HEK293 (cell line): ENCODE data around the gene HOXD9.

ENCODE experiments used
- CTCF ChIA-PET: fragments of 350-600 bp; formaldehyde crosslinking; extraction: SDS; loops from one replicate; lab custom pipeline; 2021; ENCODE audit warnings: antibody characterized with exemption; lab: Yijun Ruan, JAX
- POLR2A ChIA-PET: fragments of 300-600 bp; formaldehyde crosslinking; extraction: SDS; loops from one replicate; lab custom pipeline; 2020; ENCODE audit warnings: antibody characterized with exemption, inconsistent platforms; lab: Yijun Ruan, JAX
- H3K27ac ChIP-seq: fragments of 200-500 bp; sonication (Bioruptor generic); 2 replicates; pipeline ENCODE4 v1.5.1; 2014; ENCODE audit warnings: low read depth, low read length, control low read depth, inconsistent platforms; ENCODE audit errors: extremely low read depth
- H3K36me3 ChIP-seq, 2 experiments: fragments of 200-500 bp in 1 of 2; sonication (Bioruptor generic) in 1 of 2; 1 replicate in 1 of 2; 2 replicates in 1 of 2; pipeline ENCODE4 v1.5.1; 2014 to 2017; ENCODE audit warnings: inconsistent platforms in 2 of 2, low read length in 2 of 2; ENCODE audit not compliant: control insufficient read depth in 2 of 2, insufficient read depth in 1 of 2
- H3K4me1 ChIP-seq: fragments of 200-500 bp; sonication (Bioruptor generic); 2 replicates; pipeline ENCODE4 v1.5.1; 2014; ENCODE audit warnings: mild to moderate bottlenecking, low read length, inconsistent platforms; ENCODE audit not compliant: control insufficient read depth, insufficient read depth
- H3K4me3 ChIP-seq: 2 replicates; pipeline ENCODE4 v1.5.1; 2011; ENCODE audit warnings: low read depth, mild to moderate bottlenecking, control low read depth, low read length, moderate library complexity
- H3K9me3 ChIP-seq: fragments of 200-500 bp; sonication (Bioruptor generic); 2 replicates; pipeline ENCODE4 v1.5.1; 2014; ENCODE audit warnings: low read depth, low read length, inconsistent platforms; ENCODE audit not compliant: control insufficient read depth, insufficient read depth
- GLI4 ChIP-seq: fragments of 450-650 bp; formaldehyde crosslinking; IDR thresholded peaks from 2 replicates; pipeline ENCODE4 v1.5.1; 2016; ENCODE audit warnings: missing biosample characterization, missing genetic modification characterization
- KLF16 ChIP-seq: fragments of 450-650 bp; formaldehyde crosslinking; IDR thresholded peaks from 2 replicates; pipeline ENCODE4 v1.5.1; 2017; ENCODE audit warnings: missing biosample characterization, missing genetic modification characterization
- MZF1 ChIP-seq: fragments of 450-650 bp; formaldehyde crosslinking; IDR thresholded peaks from 2 replicates; pipeline ENCODE4 v1.5.1; 2017; ENCODE audit warnings: missing biosample characterization, missing genetic modification characterization, borderline replicate concordance
- RBAK ChIP-seq: fragments of 450-650 bp; formaldehyde crosslinking; IDR thresholded peaks from 2 replicates; pipeline ENCODE4 v1.5.1; 2016; ENCODE audit warnings: missing biosample characterization, missing genetic modification characterization
- SCRT2 ChIP-seq: fragments of 450-650 bp; formaldehyde crosslinking; IDR thresholded peaks from 2 replicates; pipeline ENCODE4 v1.5.1; 2016; ENCODE audit warnings: missing biosample characterization, missing genetic modification characterization
- SP2 ChIP-seq: fragments of 450-650 bp; formaldehyde crosslinking; IDR thresholded peaks from 2 replicates; pipeline ENCODE4 v1.5.1; 2016; ENCODE audit warnings: missing biosample characterization, missing genetic modification characterization
- SP3 ChIP-seq: fragments of 450-650 bp; formaldehyde crosslinking; IDR thresholded peaks from 2 replicates; pipeline ENCODE4 v1.5.1; 2016; ENCODE audit warnings: missing biosample characterization, missing genetic modification characterization
- TRIM28 ChIP-seq: IDR thresholded peaks from 2 replicates; pipeline ENCODE4 v1.6.1; 2011; ENCODE audit warnings: low read length, control low read depth, borderline replicate concordance
- ZBTB26 ChIP-seq: fragments of 450-650 bp; formaldehyde crosslinking; optimal IDR thresholded peaks from 2 replicates; pipeline ENCODE3; 2016; ENCODE audit warnings: missing biosample characterization, mild to moderate bottlenecking, missing genetic modification characterization
- ZFP69B ChIP-seq: fragments of 450-650 bp; formaldehyde crosslinking; IDR thresholded peaks from 2 replicates; pipeline ENCODE4 v1.5.1; 2016; ENCODE audit warnings: missing biosample characterization, missing genetic modification characterization
- ZNF121 ChIP-seq: fragments of 450-650 bp; formaldehyde crosslinking; IDR thresholded peaks from 2 replicates; pipeline ENCODE4 v1.5.1; 2016; ENCODE audit warnings: missing biosample characterization, missing genetic modification characterization
- ZNF169 ChIP-seq: fragments of 450-650 bp; formaldehyde crosslinking; IDR thresholded peaks from 2 replicates; pipeline ENCODE4 v1.5.1; 2016; ENCODE audit warnings: missing biosample characterization, missing genetic modification characterization
- ZNF239 ChIP-seq: fragments of 450-650 bp; formaldehyde crosslinking; IDR thresholded peaks from 2 replicates; pipeline ENCODE4 v1.5.1; 2016; ENCODE audit warnings: missing biosample characterization, missing genetic modification characterization
- ZNF24 ChIP-seq: fragments of 450-650 bp; formaldehyde crosslinking; IDR thresholded peaks from 2 replicates; pipeline ENCODE4 v1.5.1; 2016; ENCODE audit warnings: missing biosample characterization, missing genetic modification characterization
- ZNF280D ChIP-seq: fragments of 450-650 bp; formaldehyde crosslinking; IDR thresholded peaks from 2 replicates; pipeline ENCODE4 v1.5.1; 2016; ENCODE audit warnings: missing biosample characterization, missing genetic modification characterization
- ZNF292 ChIP-seq: fragments of 450-650 bp; formaldehyde crosslinking; IDR thresholded peaks from 2 replicates; pipeline ENCODE4 v1.5.1; 2016; ENCODE audit warnings: low read depth, missing biosample characterization, missing genetic modification characterization, borderline replicate concordance
- ZNF501 ChIP-seq: fragments of 450-650 bp; formaldehyde crosslinking; IDR thresholded peaks from 2 replicates; pipeline ENCODE4 v1.5.1; 2016; ENCODE audit warnings: missing biosample characterization, missing genetic modification characterization
- ZNF596 ChIP-seq: fragments of 450-650 bp; IDR thresholded peaks from 2 replicates; pipeline ENCODE4 v1.5.0; 2018; ENCODE audit warnings: missing biosample characterization, mild to moderate bottlenecking, missing genetic modification characterization, moderate library complexity
- ZNF830 ChIP-seq: fragments of 450-650 bp; IDR thresholded peaks from 2 replicates; pipeline ENCODE4 v1.5.0; 2018; ENCODE audit warnings: missing biosample characterization, missing genetic modification characterization, low read depth, mild to moderate bottlenecking, moderate library complexity
- TF ChIP-seq, protein P1 (sequence below): fragments of 450-650 bp; formaldehyde crosslinking; IDR thresholded peaks from 2 replicates; pipeline ENCODE4 v1.5.1; 2016; ENCODE audit warnings: missing biosample characterization, missing genetic modification characterization
- TF ChIP-seq, protein P2 (sequence below): sonication (generic); formaldehyde crosslinking; IDR thresholded peaks from 2 replicates; pipeline ENCODE4 v1.8.1; 2022; ENCODE audit warnings: mild to moderate bottlenecking, moderate library complexity, missing genetic modification reagents
- TF ChIP-seq, protein P3 (sequence below): fragments of 450-650 bp; formaldehyde crosslinking; IDR thresholded peaks from 2 replicates; pipeline ENCODE4 v1.5.1; 2017; ENCODE audit warnings: missing biosample characterization, mild to moderate bottlenecking, missing genetic modification characterization, moderate library complexity

The HOXD9 gene

GRCh38 chr2:176148751-176149421 lies 26.4 kb downstream of the HOXD9 start (continued):
- TF ChIP-seq, protein P1, sequence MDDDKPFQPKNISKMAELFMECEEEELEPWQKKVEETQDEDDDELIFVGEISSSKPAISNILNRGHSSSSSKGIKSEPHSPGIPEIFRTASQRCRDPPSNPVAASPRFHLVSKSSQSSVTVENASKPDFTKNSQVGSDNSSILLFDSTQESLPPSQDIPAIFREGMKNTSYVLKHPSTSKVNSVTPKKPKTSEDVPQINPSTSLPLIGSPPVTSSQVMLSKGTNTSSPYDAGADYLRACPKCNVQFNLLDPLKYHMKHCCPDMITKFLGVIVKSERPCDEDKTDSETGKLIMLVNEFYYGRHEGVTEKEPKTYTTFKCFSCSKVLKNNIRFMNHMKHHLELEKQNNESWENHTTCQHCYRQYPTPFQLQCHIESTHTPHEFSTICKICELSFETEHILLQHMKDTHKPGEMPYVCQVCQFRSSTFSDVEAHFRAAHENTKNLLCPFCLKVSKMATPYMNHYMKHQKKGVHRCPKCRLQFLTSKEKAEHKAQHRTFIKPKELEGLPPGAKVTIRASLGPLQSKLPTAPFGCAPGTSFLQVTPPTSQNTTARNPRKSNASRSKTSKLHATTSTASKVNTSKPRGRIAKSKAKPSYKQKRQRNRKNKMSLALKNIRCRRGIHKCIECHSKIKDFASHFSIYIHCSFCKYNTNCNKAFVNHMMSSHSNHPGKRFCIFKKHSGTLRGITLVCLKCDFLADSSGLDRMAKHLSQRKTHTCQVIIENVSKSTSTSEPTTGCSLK (tag by site-specific recombination), result no peak
- TF ChIP-seq, all 188 proteins: peak for 0

GRCh38 chr2:176149481-176149938 lies 27.0 kb downstream of the HOXD9 start:
- CTCF ChIA-PET, result interaction anchor here (3.2 kb wide), 1 partner anchor 9 kb away, joined by 16 read pairs; no protein-coding TSS in a partner anchor

DNA sequence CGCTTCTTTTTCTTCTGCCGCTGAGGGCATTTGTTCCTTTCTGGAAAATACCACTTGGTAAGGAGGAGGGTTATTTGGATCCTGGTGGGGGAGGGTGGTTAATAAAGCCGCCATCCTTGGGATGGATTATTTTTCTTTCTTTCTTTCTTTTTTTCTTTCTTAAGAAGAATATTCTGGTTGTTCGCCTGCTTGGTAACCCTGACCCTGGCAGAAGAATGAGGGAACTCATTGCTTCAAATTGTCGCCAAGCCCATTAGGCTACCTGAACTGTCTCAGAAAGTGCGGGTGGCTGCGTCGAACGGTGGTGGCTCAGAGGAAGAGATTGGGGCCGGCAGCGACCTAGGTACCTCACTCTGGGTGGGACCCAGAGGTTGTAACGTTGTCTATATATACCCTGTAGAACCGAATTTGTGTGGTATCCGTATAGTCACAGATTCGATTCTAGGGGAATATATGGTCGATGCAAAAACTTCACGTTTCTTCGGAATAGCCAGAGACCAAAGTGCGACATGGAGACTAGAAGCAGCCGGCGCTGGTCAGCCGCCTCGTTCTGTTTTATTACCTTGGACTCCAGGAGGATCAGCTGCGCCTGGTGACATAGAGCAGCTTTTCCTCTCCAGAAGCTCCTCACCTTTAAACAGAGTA lies 27.5 kb downstream of the HOXD9 start:
- ChIA-PET CTCF (interaction anchor here (2.4 to 3.2 kb wide), 2 partner anchors 9 to 305 kb away, joined by 10 to 16 read pairs; no protein-coding TSS in a partner anchor), POLR2A (no interaction called here)
- no peaks in the 10 kb centered on the region for H3K9me3 ChIP-seq
- H3K4me3 ChIP-seq, result no peak overlapping the region
- TF ChIP-seq ZNF596 (tag by site-specific recombination) (peak; percentile 74; the same call in 1 of the 2 replicates), ZNF280D (no peak)
- TF ChIP-seq, all 188 proteins: peak for 1
- Histone ChIP-seq H3K4me1 (peaks cover 23% of the 10 kb centered on the region), H3K36me3 (peaks cover 0 to 45% of the 10 kb centered on the region in 2 experiments; a peak in 1 of 3 replicates), H3K27ac (no peak overlapping the region)

More at GRCh38 chr2:176149481-176149938, 27.0 kb downstream of the HOXD9 start:
- Histone ChIP-seq H3K27ac (no peak overlapping the region), H3K4me1 (peaks cover 23% of the 10 kb centered on the region), H3K36me3 (peaks cover 0 to 39% of the 10 kb centered on the region in 2 experiments; a peak in 1 of 3 replicates), H3K4me3 (no peak overlapping the region)
- POLR2A ChIA-PET, result no interaction called here
- no peak for TF ChIP-seq ZNF501 (tag by site-specific recombination)
- no peak for TF ChIP-seq ZNF24 (tag by site-specific recombination)
- TF ChIP-seq SCRT2, result no peak
- no peak for TF ChIP-seq ZFP69B
- no peak for TF ChIP-seq ZNF121 (tag by site-specific recombination)
- TF ChIP-seq, protein P2, sequence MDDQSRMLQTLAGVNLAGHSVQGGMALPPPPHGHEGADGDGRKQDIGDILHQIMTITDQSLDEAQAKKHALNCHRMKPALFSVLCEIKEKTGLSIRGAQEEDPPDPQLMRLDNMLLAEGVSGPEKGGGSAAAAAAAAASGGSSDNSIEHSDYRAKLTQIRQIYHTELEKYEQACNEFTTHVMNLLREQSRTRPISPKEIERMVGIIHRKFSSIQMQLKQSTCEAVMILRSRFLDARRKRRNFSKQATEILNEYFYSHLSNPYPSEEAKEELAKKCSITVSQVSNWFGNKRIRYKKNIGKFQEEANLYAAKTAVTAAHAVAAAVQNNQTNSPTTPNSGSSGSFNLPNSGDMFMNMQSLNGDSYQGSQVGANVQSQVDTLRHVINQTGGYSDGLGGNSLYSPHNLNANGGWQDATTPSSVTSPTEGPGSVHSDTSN (CRISPR knock-in tag), result no peak
- no peak for TF ChIP-seq ZNF169 (tag by site-specific recombination)
- no peak for TF ChIP-seq ZNF292 (tag by site-specific recombination)
- TF ChIP-seq MZF1 (tag by site-specific recombination), result no peak
- TF ChIP-seq, protein P3, sequence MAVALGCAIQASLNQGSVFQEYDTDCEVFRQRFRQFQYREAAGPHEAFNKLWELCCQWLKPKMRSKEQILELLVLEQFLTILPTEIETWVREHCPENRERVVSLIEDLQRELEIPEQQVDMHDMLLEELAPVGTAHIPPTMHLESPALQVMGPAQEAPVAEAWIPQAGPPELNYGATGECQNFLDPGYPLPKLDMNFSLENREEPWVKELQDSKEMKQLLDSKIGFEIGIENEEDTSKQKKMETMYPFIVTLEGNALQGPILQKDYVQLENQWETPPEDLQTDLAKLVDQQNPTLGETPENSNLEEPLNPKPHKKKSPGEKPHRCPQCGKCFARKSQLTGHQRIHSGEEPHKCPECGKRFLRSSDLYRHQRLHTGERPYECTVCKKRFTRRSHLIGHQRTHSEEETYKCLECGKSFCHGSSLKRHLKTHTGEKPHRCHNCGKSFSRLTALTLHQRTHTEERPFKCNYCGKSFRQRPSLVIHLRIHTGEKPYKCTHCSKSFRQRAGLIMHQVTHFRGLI (tag by site-specific recombination), result no peak
- no peak for TF ChIP-seq ZNF830 (tag by site-specific recombination)
- TF ChIP-seq SP3, result no peak
- TF ChIP-seq ZBTB26 (tag by site-specific recombination), result no peak
- TF ChIP-seq TRIM28, result no peak
- TF ChIP-seq ZNF239, result no peak
- no peak for TF ChIP-seq GLI4
- no peak for TF ChIP-seq KLF16
- no peak for TF ChIP-seq SP2
- no peak for TF ChIP-seq RBAK
- TF ChIP-seq, all 188 proteins: peak for 0
- H3K9me3 ChIP-seq, result no peaks in the 10 kb centered on the region
